H1 (cell line): ENCODE measurements around the gene SLC7A8. TPM values are rescaled to one million over a fixed set of nuclear protein-coding genes. Genes with fewer than 3 reads are reported as not detected.

Experiments used
- BACH1 ChIP-seq: IDR thresholded peaks from 2 replicates; pipeline ENCODE4 v1.6.1; 2012; ENCODE audit warnings: low read length, improper control_type of control experiment
- CBX8 ChIP-seq: fragments of 300-800, 300-1000 bp; sonication (generic); IDR thresholded peaks from 2 replicates; pipeline ENCODE4 v1.7.1; 2016; ENCODE audit warnings: low read depth, low read length, borderline replicate concordance
- CHD7 ChIP-seq: fragments of 300-600 bp; sonication (generic); IDR thresholded peaks from 2 replicates; pipeline ENCODE4 v1.7.1; 2012; ENCODE audit warnings: low read length, moderate library complexity, mild to moderate bottlenecking, inconsistent platforms; ENCODE audit not compliant: insufficient replicate concordance
- RAD21 ChIP-seq, 2 experiments: IDR thresholded peaks in 1 of 2; conservative IDR thresholded peaks in 1 of 2; 2 replicates each; pipeline ENCODE4 v1.6.1; 2011; ENCODE audit warnings: low read depth in 2 of 2, low read length in 2 of 2, improper control_type of control experiment in 1 of 2, inconsistent platforms in 1 of 2, mild to moderate bottlenecking in 1 of 2, moderate library complexity in 1 of 2
- ZNF274 ChIP-seq: IDR thresholded peaks from 2 replicates; pipeline ENCODE4 v1.7.0; 2012; ENCODE audit warnings: low read length, borderline replicate concordance; ENCODE audit errors: extremely low read depth
- polyA plus RNA-seq, 7 experiments: library from polyadenylated mRNA; depleted of rRNA in 3 of 7; stranded (reverse) in 5 of 7; unstranded in 2 of 7; fragments of >200 nt in 5 of 7; fragments of 200-250 nt in 2 of 7; gene quantifications; 1 replicate in 5 of 7; 2 replicates in 1 of 7; 4 replicates in 1 of 7; pipeline versions ENCODE4 v1.2.1 to v1.2.3, GENCODE V29; 2011 to 2013; ENCODE audit warnings: missing spikeins in 2 of 7, mixed read lengths in 2 of 7
- total RNA-seq: library from RNA; stranded (reverse); fragmentation: NEBNext Ultra II Directional; extraction: Animal tissue kit (Norgen Biotek cat#: 25700); gene quantifications from 2 replicates; pipeline ENCODE4 v1.2.1, GENCODE V29; 2021

SLC7A8 gene
- total and polyA plus RNA-seq, 2 of the 8 experiments (the other 6 are each of a cell fraction or from before 2014, with no cell fraction given): 182 to 204 TPM

GRCh38 chr14:23137192-23137812, 46.2 kb downstream of the SLC7A8 start (continued):
- no peak for TF ChIP-seq CHD7
- TF ChIP-seq ZNF274: no peak
- TF ChIP-seq CBX8: no peak
- TF ChIP-seq RAD21 (IDR thresholded peaks at IDR 0.05 in 1 of 2, conservative IDR thresholded peaks at IDR 0.05 in 1 of 2; ENCODE audit: low read depth in 2 of 2, low read length in 2 of 2): no peak
- TF ChIP-seq BACH1: no peak
